Measurements from ENCODE around the gene NCSTN. TPM values are rescaled to one million over a fixed set of nuclear protein-coding genes. Genes with fewer than 3 reads are reported as not detected.

The NCSTN gene
- 88.0 and 93.0 TPM in 2 replicates for total RNA-seq (2012; rRNA removed)

GRCh38 chr1:160342953-160343869, at the start of gene NCSTN, which contains the start of gene COPA:
Gene NCSTN (plus strand): TSS chr1:160343383. CDS start chr1:160343397, 14 bp downstream.
Gene COPA (minus strand): TSS chr1:160343250. CDS start chr1:160343170, 80 bp downstream.
- peak within 1 kb of the TSS; percentile 88 for H3K4me2 ChIP-seq (ENCODE audit: low read length)
- no peaks in the 10 kb centered on the region for H3K27me3 ChIP-seq (ENCODE audit: control insufficient read depth, insufficient read depth, low read length)
- H3K36me3 ChIP-seq (ENCODE audit: insufficient read depth, low read length): peaks cover 39% of the 10 kb centered on the region
- peak within 1 kb of the TSS; percentile 90 for H3K4me3 ChIP-seq (ENCODE audit: low read length)
- H3K4me1 ChIP-seq (ENCODE audit: control insufficient read depth, insufficient read depth, low read length): peaks cover 29% of the 10 kb centered on the region
- H3K9ac ChIP-seq (ENCODE audit: low read depth, low read length): peak within 1 kb of the TSS; percentile 99
- no peaks in the 10 kb centered on the region for H3K9me3 ChIP-seq (replicated peaks; ENCODE audit: low read length)

GRCh38 chr1:160296036-160296435, 47.1 kb upstream of the NCSTN start:
- Histone ChIP-seq H3K27me3 (ENCODE audit: control insufficient read depth, insufficient read depth, low read length) (no peaks in the 10 kb centered on the region), H3K4me3 (ENCODE audit: low read length) (no peak overlapping the region), H3K36me3 (ENCODE audit: insufficient read depth, low read length) (peaks cover 94% of the 10 kb centered on the region)

GRCh38 chr1:160300173-160300572, 43.0 kb upstream of the NCSTN start:
- H3K4me2 ChIP-seq (ENCODE audit: low read length): no peak overlapping the region
- no peak overlapping the region for H3K4me3 ChIP-seq (ENCODE audit: low read length)
- H3K9ac ChIP-seq (ENCODE audit: low read depth, low read length): no peak overlapping the region

More at GRCh38 chr1:160296036-160296435, 47.1 kb upstream of the NCSTN start:
- Histone ChIP-seq H3K4me2 (ENCODE audit: low read length) (no peak overlapping the region), H3K9ac (ENCODE audit: low read depth, low read length) (no peak overlapping the region), H3K9me3 (replicated peaks; ENCODE audit: low read length) (no peaks in the 10 kb centered on the region), H3K4me1 (ENCODE audit: control insufficient read depth, insufficient read depth, low read length) (no peaks in the 10 kb centered on the region)

GRCh38 chr1:160307118-160307791, 35.9 kb upstream of the NCSTN start:
- Histone ChIP-seq H3K9ac (ENCODE audit: low read depth, low read length) (no peak overlapping the region), H3K27me3 (ENCODE audit: control insufficient read depth, insufficient read depth, low read length) (no peaks in the 10 kb centered on the region), H3K4me3 (ENCODE audit: low read length) (no peak overlapping the region), H3K4me1 (ENCODE audit: control insufficient read depth, insufficient read depth, low read length) (peaks cover 17% of the 10 kb centered on the region), H3K9me3 (replicated peaks; ENCODE audit: low read length) (no peaks in the 10 kb centered on the region), H3K4me2 (ENCODE audit: low read length) (no peak overlapping the region), H3K36me3 (ENCODE audit: insufficient read depth, low read length) (peaks cover 82% of the 10 kb centered on the region)

More at GRCh38 chr1:160300173-160300572, 43.0 kb upstream of the NCSTN start:
- H3K27me3 ChIP-seq (ENCODE audit: control insufficient read depth, insufficient read depth, low read length): no peaks in the 10 kb centered on the region
- H3K4me1 ChIP-seq (ENCODE audit: control insufficient read depth, insufficient read depth, low read length): no peaks in the 10 kb centered on the region
- H3K36me3 ChIP-seq (ENCODE audit: insufficient read depth, low read length): peaks cover 75% of the 10 kb centered on the region
- H3K9me3 ChIP-seq (replicated peaks; ENCODE audit: low read length): no peaks in the 10 kb centered on the region

GRCh38 chr1:160308451-160309184, 34.6 kb upstream of the NCSTN start:
- Histone ChIP-seq H3K4me1 (ENCODE audit: control insufficient read depth, insufficient read depth, low read length) (peaks cover 17% of the 10 kb centered on the region), H3K36me3 (ENCODE audit: insufficient read depth, low read length) (peaks cover 88% of the 10 kb centered on the region), H3K4me3 (ENCODE audit: low read length) (no peak overlapping the region), H3K9ac (ENCODE audit: low read depth, low read length) (no peak overlapping the region), H3K27me3 (ENCODE audit: control insufficient read depth, insufficient read depth, low read length) (no peaks in the 10 kb centered on the region), H3K9me3 (replicated peaks; ENCODE audit: low read length) (no peaks in the 10 kb centered on the region), H3K4me2 (ENCODE audit: low read length) (peak overlapping the region; percentile 55)

GRCh38 chr1:160309185-160309557, 34.0 kb upstream of the NCSTN start:
- Histone ChIP-seq H3K4me2 (ENCODE audit: low read length) (peak overlapping the region; percentile 55), H3K9me3 (replicated peaks; ENCODE audit: low read length) (no peaks in the 10 kb centered on the region), H3K27me3 (ENCODE audit: control insufficient read depth, insufficient read depth, low read length) (no peaks in the 10 kb centered on the region), H3K4me3 (ENCODE audit: low read length) (no peak overlapping the region), H3K9ac (ENCODE audit: low read depth, low read length) (peak overlapping the region; percentile 50), H3K36me3 (ENCODE audit: insufficient read depth, low read length) (peaks cover 90% of the 10 kb centered on the region), H3K4me1 (ENCODE audit: control insufficient read depth, insufficient read depth, low read length) (peaks cover 17% of the 10 kb centered on the region)

- Histone ChIP-seq H3K27me3 (ENCODE audit: control insufficient read depth, insufficient read depth, low read length) (no peaks in the 10 kb centered on the region), H3K4me1 (ENCODE audit: control insufficient read depth, insufficient read depth, low read length) (peaks cover 17% of the 10 kb centered on the region), H3K4me3 (ENCODE audit: low read length) (no peak overlapping the region), H3K9me3 (replicated peaks; ENCODE audit: low read length) (no peaks in the 10 kb centered on the region), H3K36me3 (ENCODE audit: insufficient read depth, low read length) (peaks cover 92% of the 10 kb centered on the region), H3K9ac (ENCODE audit: low read depth, low read length) (peak overlapping the region; percentile 50), H3K4me2 (ENCODE audit: low read length) (peak overlapping the region; percentile 55)
Observed at GRCh38 chr1:160309571-160309970, 33.6 kb upstream of the NCSTN start.

- Histone ChIP-seq H3K4me2 (ENCODE audit: low read length) (no peak overlapping the region), H3K9me3 (replicated peaks; ENCODE audit: low read length) (no peaks in the 10 kb centered on the region), H3K9ac (ENCODE audit: low read depth, low read length) (no peak overlapping the region), H3K4me1 (ENCODE audit: control insufficient read depth, insufficient read depth, low read length) (peaks cover under 1% of the 10 kb centered on the region), H3K4me3 (ENCODE audit: low read length) (no peak overlapping the region), H3K36me3 (ENCODE audit: insufficient read depth, low read length) (peaks cover 78% of the 10 kb centered on the region), H3K27me3 (ENCODE audit: control insufficient read depth, insufficient read depth, low read length) (no peaks in the 10 kb centered on the region)
Observed at GRCh38 chr1:160315359-160315758, 27.8 kb upstream of the NCSTN start.

- H3K27me3 ChIP-seq (ENCODE audit: control insufficient read depth, insufficient read depth, low read length): no peaks in the 10 kb centered on the region
- H3K4me2 ChIP-seq (ENCODE audit: low read length): no peak overlapping the region
- peaks cover 72% of the 10 kb centered on the region for H3K36me3 ChIP-seq (ENCODE audit: insufficient read depth, low read length)
- H3K9me3 ChIP-seq (replicated peaks; ENCODE audit: low read length): no peaks in the 10 kb centered on the region
- no peaks in the 10 kb centered on the region for H3K4me1 ChIP-seq (ENCODE audit: control insufficient read depth, insufficient read depth, low read length)
- no peak overlapping the region for H3K4me3 ChIP-seq (ENCODE audit: low read length)
- H3K9ac ChIP-seq (ENCODE audit: low read depth, low read length): no peak overlapping the region
Observed at GRCh38 chr1:160322831-160323230, 20.4 kb upstream of the NCSTN start.

GRCh38 chr1:160325252-160325651, 17.9 kb upstream of the NCSTN start:
- H3K4me1 ChIP-seq (ENCODE audit: control insufficient read depth, insufficient read depth, low read length): no peaks in the 10 kb centered on the region
- peaks cover 83% of the 10 kb centered on the region for H3K36me3 ChIP-seq (ENCODE audit: insufficient read depth, low read length)
- no peaks in the 10 kb centered on the region for H3K9me3 ChIP-seq (replicated peaks; ENCODE audit: low read length)
- H3K9ac ChIP-seq (ENCODE audit: low read depth, low read length): no peak overlapping the region
- no peaks in the 10 kb centered on the region for H3K27me3 ChIP-seq (ENCODE audit: control insufficient read depth, insufficient read depth, low read length)
- no peak overlapping the region for H3K4me3 ChIP-seq (ENCODE audit: low read length)
- H3K4me2 ChIP-seq (ENCODE audit: low read length): no peak overlapping the region

- H3K27me3 ChIP-seq (ENCODE audit: control insufficient read depth, insufficient read depth, low read length): no peaks in the 10 kb centered on the region
- H3K4me2 ChIP-seq (ENCODE audit: low read length): no peak overlapping the region
- H3K4me3 ChIP-seq (ENCODE audit: low read length): no peak overlapping the region
- no peaks in the 10 kb centered on the region for H3K4me1 ChIP-seq (ENCODE audit: control insufficient read depth, insufficient read depth, low read length)
- H3K9ac ChIP-seq (ENCODE audit: low read depth, low read length): no peak overlapping the region
- H3K9me3 ChIP-seq (replicated peaks; ENCODE audit: low read length): no peaks in the 10 kb centered on the region
- peaks cover 91% of the 10 kb centered on the region for H3K36me3 ChIP-seq (ENCODE audit: insufficient read depth, low read length)
Observed at GRCh38 chr1:160326418-160326817, 16.8 kb upstream of the NCSTN start.

All from skeletal muscle satellite cell (primary cell).